Omental fat pad (tissue), 4 donors: ENCODE data around the gene PLPPR5. TPM values are rescaled to one million over a fixed set of nuclear protein-coding genes. Genes with fewer than 3 reads are reported as not detected.

Experiments used
- ATAC-seq: fragments of 150-250 bp; one replicate; pipeline ENCODE4 v1.9.1; 2016; ENCODE audit warnings: mild to moderate bottlenecking, moderate library complexity; ENCODE audit not compliant: low FRiP score
- DNase-seq: peaks from one replicate; pipeline ENCODE4 v3.0.0-alpha.2; 2019; ENCODE audit warnings: low spot score
- CTCF ChIP-seq, 3 donors: fragments of 450-650 bp; IDR thresholded peaks; one replicate each; pipeline ENCODE4 v1.5.1; 2016 to 2017; ENCODE audit warnings: antibody characterized with exemption in 3 of 3, mild to moderate bottlenecking in 3 of 3, moderate library complexity in 2 of 3
- total RNA-seq, 4 donors: library from RNA; depleted of rRNA; stranded (reverse); fragments of >200 nt; gene quantifications; one replicate each; pipeline ENCODE4 v1.1.0, GENCODE V29; 2016

The PLPPR5 gene
- total RNA-seq, 4 donors from 2014 or later, result not detected

DNA sequence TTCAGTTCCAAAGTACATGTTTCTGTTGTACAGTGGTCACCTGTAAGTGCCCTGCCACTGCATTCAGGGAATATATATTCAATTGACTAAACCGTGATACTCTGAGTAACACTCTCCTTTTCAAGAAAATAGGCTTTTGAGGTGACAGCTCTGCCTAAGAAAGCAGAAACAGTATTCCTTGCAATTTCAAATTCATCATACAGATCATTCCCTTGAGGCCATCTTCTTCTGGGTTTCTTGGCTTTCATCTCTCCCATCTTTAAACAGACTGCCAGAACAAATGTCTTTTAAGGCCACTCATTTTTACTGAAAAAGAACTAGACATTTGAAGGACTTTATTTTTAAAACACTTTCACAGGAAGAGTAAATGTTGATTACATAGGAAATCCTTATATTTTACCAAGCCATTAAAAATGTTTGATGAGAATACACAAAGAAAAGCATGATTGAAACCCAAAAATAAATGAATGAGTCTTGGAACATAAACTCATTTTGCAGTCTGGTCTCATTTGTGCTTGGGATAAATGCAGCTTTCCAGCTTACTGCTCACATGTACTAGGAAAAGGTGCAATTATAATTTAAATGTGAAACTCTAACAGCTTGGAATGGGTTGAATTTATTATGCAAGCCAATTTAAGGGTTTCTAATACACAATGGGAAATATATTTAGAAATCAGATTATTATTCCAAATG is 34.7 kb downstream of the PLPPR5 start:
- DNase-seq (no peak), ATAC-seq (no peak)
- no peak for TF ChIP-seq CTCF (IDR thresholded peaks at IDR 0.05)

GRCh38 chr1:98967122-98967521 is 37.5 kb downstream of the PLPPR5 start:
- TF ChIP-seq CTCF (IDR thresholded peaks at IDR 0.05), result no peak
- ATAC-seq (no peak), DNase-seq (no peak)

- DNase-seq (no peak), ATAC-seq (no peak)
- no peak for TF ChIP-seq CTCF (IDR thresholded peaks at IDR 0.05)
Observed at GRCh38 chr1:98965394-98965793, 39.3 kb downstream of the PLPPR5 start.

DNA sequence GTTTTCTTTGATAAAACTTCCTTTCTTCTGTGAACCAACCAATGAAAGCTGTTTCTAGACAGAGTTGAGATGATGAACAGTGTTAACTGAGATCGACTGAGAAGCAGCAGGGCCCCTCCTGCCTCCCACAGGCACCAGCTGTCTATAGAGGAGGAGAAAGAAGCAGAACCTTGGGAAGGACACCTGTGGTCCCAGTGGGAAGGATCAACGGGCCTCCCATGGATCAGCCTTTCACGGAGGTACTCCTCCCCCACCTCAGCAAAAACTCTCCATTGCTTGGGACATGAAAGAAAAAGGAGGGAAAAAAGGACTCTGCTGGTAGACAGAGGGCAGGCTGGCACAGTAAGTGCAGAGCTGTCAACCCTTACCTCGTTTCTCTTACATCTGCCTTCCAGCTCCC is 40.5 kb downstream of the PLPPR5 start:
- ATAC-seq (no peak), DNase-seq (no peak)
- TF ChIP-seq CTCF (IDR thresholded peaks at IDR 0.05), result no peak

GRCh38 chr1:98963064-98963758 is 41.5 kb downstream of the PLPPR5 start:
- ATAC-seq (no peak), DNase-seq (no peak)
- no peak for TF ChIP-seq CTCF (IDR thresholded peaks at IDR 0.05)

GRCh38 chr1:98962156-98962555 is 42.5 kb downstream of the PLPPR5 start:
- TF ChIP-seq CTCF (IDR thresholded peaks at IDR 0.05), result no peak
- ATAC-seq (no peak), DNase-seq (no peak)

DNA sequence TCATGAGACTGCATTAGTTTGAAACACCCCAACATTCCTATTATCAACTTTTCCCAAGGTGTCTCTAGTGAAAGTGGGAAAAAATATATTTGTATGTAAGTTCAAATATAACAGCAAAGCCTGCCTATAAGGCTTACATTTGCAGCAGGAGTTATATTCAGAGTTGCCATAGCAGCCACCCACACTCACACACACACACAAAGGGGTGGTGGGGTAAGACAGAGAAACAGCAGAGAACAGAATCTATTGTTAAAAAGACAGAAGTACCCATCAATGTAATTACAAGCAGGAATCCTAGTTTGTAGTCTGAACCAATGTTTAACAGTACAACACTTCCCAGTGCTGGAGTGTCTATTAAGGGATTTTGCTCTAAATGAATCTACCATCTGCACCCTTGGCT is 55.0 kb downstream of the PLPPR5 start:
- DNase-seq, result no peak
- no peak for TF ChIP-seq CTCF (IDR thresholded peaks at IDR 0.05)
- ATAC-seq, result no peak
